IPS DF 4.7 (cell line): ENCODE measurements around the gene POFUT1.

Experiments
- DNase-seq: peaks from one replicate; pipeline ENCODE4 v3.0.0-alpha.2; 2013; ENCODE audit warnings: low spot score; ENCODE audit errors: extremely low read depth

POFUT1 gene

GRCh38 chr20:32206760-32207625, 687 bp upstream of the POFUT1 start:
- no peak for DNase-seq

DNA sequence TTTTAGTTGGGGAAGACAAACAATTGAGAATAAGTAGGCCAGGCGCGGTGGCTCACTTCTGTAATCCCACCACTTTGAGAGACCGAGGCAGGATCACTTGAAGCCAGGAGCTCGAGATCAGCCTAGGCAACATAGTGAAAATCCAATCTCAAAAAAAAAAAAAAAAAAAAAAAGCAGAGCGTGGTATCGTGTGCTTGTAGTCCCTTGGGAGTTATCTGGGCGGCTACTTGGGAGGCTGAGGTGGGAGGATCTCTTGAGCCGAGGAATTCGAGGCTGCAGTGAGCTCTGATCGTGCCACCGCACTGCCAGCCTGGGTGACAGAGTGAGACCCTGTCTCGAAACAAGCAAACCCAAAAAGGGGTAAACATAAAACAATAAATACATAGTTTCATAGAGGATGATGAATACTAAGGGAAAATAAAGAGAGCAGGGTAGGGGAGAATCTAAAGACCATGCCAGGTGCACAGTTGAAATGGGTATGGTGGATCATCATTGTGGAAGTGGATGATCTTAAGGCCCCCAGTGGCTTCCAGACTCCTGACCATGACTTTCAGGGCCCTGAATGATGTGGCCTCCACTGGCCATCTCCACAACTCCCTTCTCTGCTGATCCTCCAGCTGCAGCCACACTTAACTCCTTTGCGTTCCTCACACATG, 947 bp downstream of the POFUT1 start:
- DNase-seq = no peak

DNA sequence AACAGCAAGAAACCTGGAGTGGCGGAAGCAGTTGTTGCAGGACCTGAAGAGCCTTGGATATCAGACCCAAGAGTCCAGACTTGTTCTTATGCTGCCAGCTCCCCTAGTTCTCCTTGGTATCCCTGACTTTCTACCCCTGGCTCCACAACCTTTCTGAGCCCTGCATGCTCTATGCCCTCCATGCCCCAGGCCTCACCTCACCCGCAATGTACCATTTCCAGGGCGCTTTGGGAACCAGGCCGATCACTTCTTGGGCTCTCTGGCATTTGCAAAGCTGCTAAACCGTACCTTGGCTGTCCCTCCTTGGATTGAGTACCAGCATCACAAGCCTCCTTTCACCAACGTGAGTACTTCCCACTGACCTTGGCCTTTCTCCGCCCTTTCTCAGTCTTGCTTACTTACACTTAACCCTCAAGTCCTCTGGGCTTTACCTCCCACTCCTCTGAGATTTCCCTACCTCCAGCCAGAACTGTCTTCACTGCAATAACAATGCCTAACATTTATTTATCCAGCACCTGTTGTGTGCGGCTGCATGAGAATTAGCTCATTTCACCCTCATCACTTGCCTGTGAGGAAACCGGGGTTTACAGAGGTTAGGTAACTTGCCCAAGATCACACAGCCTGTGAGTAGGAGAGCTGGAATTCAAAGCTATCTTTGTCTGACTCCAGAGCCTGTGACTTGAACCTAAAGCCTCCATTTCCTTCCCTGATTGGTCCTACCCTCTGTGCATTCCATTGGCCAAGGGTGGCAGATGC, 2.3 kb downstream of the POFUT1 start:
- no peak for DNase-seq

GRCh38 chr20:32213870-32214269, 6.2 kb downstream of the POFUT1 start:
- no peak for DNase-seq

DNA sequence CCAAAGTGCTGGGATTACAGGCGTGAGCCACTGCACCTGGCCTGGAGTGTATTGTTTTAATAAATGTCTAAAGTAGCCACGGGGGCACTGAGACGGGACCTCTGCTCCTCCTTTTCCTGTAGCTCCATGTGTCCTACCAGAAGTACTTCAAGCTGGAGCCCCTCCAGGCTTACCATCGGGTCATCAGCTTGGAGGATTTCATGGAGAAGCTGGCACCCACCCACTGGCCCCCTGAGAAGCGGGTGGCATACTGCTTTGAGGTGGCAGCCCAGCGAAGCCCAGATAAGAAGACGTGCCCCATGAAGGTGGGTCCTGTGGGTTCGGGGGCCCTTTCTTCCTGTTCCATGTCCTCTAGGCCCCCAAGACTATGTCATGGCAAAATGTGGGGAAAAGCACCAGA, 7.5 kb downstream of the POFUT1 start:
- DNase-seq = no peak

- DNase-seq = no peak
Observed at GRCh38 chr20:32215729-32216128, 8.0 kb downstream of the POFUT1 start.

DNA sequence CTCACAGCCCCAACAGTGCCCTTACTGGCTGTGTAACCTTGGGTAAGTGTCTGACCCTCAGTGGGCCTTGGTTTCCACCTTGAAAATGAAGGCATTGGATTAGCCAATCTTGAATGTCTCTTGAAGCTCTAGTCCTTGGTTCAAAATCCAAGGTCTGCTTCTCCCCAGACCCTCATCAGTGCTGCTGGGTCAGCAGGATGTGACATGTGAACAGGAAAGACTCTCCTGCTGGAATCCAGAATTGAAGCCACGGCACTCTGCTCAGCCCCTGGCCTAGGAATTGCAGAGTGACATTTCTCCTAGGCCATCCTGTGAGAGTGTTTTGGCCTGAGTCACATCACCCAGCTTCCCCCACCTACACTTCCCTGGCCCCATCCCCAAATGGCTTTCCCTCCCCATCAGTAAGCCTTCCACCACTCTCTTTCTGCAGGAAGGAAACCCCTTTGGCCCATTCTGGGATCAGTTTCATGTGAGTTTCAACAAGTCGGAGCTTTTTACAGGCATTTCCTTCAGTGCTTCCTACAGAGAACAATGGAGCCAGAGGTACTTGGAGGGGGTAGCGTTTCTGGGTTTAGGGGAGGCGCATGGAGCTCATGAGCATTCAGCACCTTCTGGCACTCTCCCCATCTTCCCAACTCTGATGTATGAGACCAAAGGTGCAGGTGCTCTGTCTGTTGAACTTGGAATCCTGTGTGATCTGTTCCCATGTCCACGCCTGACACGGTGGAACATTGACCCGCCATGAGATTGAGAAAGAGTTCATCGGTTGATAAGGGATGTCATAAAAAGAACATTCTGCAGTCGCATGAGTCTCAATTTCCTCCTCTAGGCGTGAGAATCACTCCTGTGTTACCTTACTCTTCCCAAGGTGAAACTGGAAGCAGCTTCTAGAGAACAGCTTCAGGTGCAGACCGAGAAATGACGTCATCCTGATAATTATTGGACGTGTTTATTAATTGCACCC, 8.8 kb downstream of the POFUT1 start:
- no peak for DNase-seq

DNA sequence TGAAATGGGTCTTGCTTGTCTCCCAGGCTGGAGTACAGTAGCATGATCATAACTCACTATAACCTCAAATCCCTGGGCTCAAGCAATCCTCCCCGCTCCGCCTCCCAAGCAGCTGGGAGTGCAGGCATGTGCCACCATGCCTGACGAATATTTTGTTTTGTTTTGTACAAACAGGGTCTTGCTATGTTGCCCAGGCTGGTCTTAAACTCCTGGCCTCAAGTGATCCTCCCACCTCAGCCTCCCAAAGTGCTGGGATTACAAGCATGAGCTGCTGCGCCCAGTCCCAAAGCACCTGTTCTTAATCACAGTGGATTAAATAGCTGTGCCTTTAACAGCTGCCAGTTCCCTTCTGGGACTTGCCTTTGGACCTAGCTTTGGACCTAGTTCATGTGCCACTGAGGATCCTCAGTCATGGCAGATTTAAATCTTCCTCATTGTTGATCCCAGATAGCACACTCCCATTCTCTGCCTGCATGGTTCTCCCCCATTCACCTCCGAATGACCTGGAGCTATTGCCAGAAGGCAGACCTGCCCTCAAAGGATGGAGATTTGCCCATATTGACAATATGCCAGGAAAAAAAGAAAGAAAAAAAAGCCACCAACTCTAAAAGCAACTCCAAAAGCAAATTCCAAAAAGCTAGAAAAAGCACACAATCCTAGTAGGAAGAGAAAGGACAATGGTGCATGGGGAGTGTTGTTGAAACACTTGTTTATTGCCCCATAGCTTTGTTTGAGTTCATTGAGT, 10.6 kb downstream of the POFUT1 start:
- no peak for DNase-seq

- no peak for DNase-seq
Observed at GRCh38 chr20:32224463-32224862, 16.8 kb downstream of the POFUT1 start.

DNA sequence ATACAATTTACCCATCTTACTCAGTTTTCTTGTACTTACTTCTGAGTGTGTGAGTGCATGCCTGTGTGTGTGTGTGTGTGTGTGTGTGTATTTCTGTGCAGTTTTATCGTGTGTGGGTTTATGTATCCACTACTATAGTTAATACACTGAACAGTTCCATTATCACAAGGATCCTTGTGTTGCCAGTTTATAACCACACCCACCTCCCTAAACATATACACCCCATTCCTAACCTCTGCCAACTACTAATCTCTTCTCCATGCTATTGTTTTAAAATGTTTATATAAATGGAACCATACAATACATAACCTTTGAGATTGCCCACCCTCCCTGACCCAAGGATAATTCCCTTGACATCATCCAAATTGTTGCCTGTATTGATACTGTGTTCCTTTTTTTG, 18.7 kb downstream of the POFUT1 start:
- DNase-seq = no peak

- no peak for DNase-seq
Observed at GRCh38 chr20:32227306-32227705, 19.6 kb downstream of the POFUT1 start.

- DNase-seq = no peak
Observed at GRCh38 chr20:32227744-32228688, 20.3 kb downstream of the POFUT1 start.

- no peak for DNase-seq
Observed at GRCh38 chr20:32229251-32229747, 21.6 kb downstream of the POFUT1 start.

DNA sequence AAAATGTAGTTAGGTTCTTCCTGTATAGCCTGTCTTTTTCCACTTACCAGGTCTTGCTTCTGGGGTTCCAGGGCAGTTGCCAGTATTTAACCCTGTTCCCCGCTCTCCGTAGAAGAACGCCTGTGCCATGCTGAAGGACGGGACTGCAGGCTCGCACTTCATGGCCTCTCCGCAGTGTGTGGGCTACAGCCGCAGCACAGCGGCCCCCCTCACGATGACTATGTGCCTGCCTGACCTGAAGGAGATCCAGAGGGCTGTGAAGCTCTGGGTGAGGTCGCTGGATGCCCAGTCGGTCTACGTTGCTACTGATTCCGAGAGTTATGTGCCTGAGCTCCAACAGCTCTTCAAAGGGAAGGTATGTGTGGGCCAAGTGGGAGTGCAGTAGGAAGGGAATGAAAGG, 23.0 kb downstream of the POFUT1 start:
- DNase-seq = no peak

DNA sequence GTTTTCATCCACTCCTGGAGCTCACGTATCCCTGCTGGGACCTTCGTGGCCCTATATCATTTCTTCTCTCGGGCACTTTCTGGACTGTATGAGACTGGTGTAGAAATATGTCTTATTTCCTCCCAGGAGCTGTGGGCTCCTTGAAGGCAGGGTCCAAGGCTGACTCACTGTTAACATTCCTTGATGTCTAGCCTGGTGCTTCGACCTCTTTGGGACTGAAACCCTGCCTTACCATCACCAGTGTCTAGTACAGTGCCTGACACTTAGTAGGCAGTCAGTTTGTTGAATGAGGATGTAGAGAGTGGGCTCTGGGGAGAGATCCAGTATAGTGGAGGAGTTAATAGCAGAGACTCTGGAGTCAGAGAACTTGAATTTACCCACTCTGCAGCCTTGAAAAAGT, 23.6 kb downstream of the POFUT1 start:
- DNase-seq = no peak

- DNase-seq = no peak
Observed at GRCh38 chr20:32231847-32232246, 24.2 kb downstream of the POFUT1 start.

GRCh38 chr20:32232326-32232886, 24.7 kb downstream of the POFUT1 start:
- no peak for DNase-seq

DNA sequence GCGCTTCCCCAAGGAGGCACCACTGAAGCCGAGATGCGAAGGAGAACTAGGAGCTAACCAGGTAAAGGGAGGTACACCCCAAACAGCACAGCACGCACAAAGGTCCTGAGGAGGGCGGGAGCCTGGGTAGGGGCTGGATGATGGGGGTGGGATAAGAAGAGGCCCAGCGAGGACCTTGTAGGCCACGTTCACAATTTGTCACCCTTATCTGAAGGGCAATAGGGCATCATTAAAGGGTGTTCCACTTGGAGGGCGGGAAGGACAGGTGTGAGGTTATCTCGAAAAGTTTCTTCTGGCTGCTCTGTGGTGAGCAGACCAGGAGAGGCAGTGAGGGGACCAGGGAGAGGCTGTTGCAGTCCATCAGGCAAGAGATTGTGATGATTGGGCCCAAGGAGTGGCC, 25.6 kb downstream of the POFUT1 start:
- DNase-seq = no peak
